Parathyroid adenoma (tissue), 2 donors: Measurements from ENCODE around the gene AFAP1L2.
A peak's percentile ranks its signal among the peaks of the same experiment; 100 is the strongest.
"Not testable (repeated sequence)": the region's sequence is repeated elsewhere in the genome, so short reads cannot be mapped to it uniquely, and the experiment has no call there.

Experiments used
- H2AFZ ChIP-seq: fragments of 300-600 bp; sonication (generic); one replicate; pipeline ENCODE4 v1.7.0; 2017; ENCODE audit warnings: antibody characterized with exemption, mild to moderate bottlenecking
- H3K27ac ChIP-seq: fragments of 300-600 bp; sonication (generic); one replicate; pipeline ENCODE4 v1.7.0; 2017
- H3K27me3 ChIP-seq: fragments of 300-600 bp; sonication (generic); one replicate; pipeline ENCODE4 v1.7.0; 2017; ENCODE audit warnings: low read length; ENCODE audit not compliant: control insufficient read depth, insufficient read depth
- H3K36me3 ChIP-seq: fragments of 300-600 bp; sonication (generic); one replicate; pipeline ENCODE4 v1.7.0; 2017; ENCODE audit warnings: low read length; ENCODE audit not compliant: control insufficient read depth, insufficient read depth
- H3K4me1 ChIP-seq: fragments of 300-600 bp; sonication (generic); one replicate; pipeline ENCODE4 v1.7.0; 2017; ENCODE audit warnings: control low read depth
- H3K4me2 ChIP-seq: fragments of 300-600 bp; sonication (generic); one replicate; pipeline ENCODE4 v1.7.0; 2017; ENCODE audit warnings: low read length
- H3K4me3 ChIP-seq: fragments of 300-600 bp; sonication (generic); one replicate; pipeline ENCODE4 v1.7.0; 2017; ENCODE audit warnings: low read depth, low read length
- H3K79me2 ChIP-seq: fragments of 300-600 bp; sonication (generic); one replicate; pipeline ENCODE4 v1.7.0; 2017; ENCODE audit warnings: control low read depth
- H3K9ac ChIP-seq: fragments of 300-600 bp; sonication (generic); one replicate; pipeline ENCODE4 v1.7.0; 2017; ENCODE audit warnings: mild to moderate bottlenecking
- H3K9me3 ChIP-seq: fragments of 300-600 bp; sonication (generic); one replicate; pipeline ENCODE4 v1.7.0; 2017; ENCODE audit warnings: low read length; ENCODE audit not compliant: control insufficient read depth
- CTCF ChIP-seq: fragments of 300-600 bp; sonication (generic); IDR thresholded peaks from one replicate; pipeline ENCODE4 v1.7.0; 2017; ENCODE audit warnings: antibody characterized with exemption, mild to moderate bottlenecking
- donor health status: primary hyperparathyroidism.

The AFAP1L2 gene

GRCh38 chr10:114336823-114337509 is 67.3 kb downstream of the AFAP1L2 start:
- Histone ChIP-seq H3K4me2 (no peak overlapping the region), H3K27ac (peak overlapping the region; percentile 39), H3K79me2 (peaks cover 48% of the 10 kb centered on the region), H3K4me1 (peaks cover 63% of the 10 kb centered on the region), H3K9ac (no peak overlapping the region), H3K4me3 (no peak overlapping the region), H2AFZ (no peak overlapping the region), H3K27me3 (no peaks in the 10 kb centered on the region), H3K9me3 (no peaks in the 10 kb centered on the region), H3K36me3 (no peaks in the 10 kb centered on the region)
- TF ChIP-seq CTCF = no peak

DNA sequence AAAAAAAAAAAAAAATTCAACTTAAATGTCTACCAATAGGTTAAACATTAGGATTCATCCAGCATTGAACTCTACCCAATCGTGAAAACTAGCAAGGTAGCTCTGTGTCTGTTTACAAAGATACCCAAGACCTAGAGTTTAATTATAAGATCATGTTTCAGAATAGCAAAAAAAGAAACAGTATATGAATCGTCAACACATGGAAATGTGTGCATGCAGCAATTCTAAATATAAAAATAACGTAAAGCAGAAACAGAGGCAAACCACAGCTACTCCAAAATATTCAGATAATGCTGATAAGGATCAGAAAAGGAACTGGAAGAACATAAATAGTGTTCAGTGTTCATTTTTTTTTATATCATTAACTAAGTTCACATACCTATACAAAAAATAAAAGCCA is 68.7 kb downstream of the AFAP1L2 start:
- no peak overlapping the region for H3K4me3 ChIP-seq
- peaks cover 52% of the 10 kb centered on the region for H3K79me2 ChIP-seq
- H3K27me3 ChIP-seq = no peaks in the 10 kb centered on the region
- peaks cover 56% of the 10 kb centered on the region for H3K4me1 ChIP-seq
- H3K4me2 ChIP-seq = no peak overlapping the region
- peak overlapping the region; percentile 39 for H3K27ac ChIP-seq
- TF ChIP-seq CTCF = no peak
- no peak overlapping the region for H3K9ac ChIP-seq
- no peak overlapping the region for H2AFZ ChIP-seq
- no peaks in the 10 kb centered on the region for H3K36me3 ChIP-seq
- H3K9me3 ChIP-seq = no peaks in the 10 kb centered on the region

DNA sequence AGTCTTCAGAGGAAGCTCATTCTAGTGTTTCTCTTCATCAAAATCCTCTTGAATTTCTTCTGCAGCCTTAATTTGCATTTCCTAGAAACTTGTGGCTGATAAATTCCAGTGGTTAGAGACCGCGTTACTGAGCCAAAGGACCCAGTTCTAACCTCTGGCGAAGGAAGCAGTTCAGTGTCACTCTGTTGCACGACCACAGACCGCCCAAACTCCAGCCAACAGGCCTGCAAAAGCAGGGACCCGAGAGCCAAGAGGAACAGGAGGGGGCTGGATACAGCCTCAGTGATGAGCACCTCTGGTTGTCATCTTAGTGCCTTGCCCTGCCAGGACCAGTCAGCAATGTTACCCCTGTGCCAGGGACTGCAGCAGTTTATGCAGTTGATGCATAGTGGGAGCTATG is 70.0 kb downstream of the AFAP1L2 start:
- Histone ChIP-seq H3K4me1 (peaks cover 65% of the 10 kb centered on the region), H3K4me3 (no peak overlapping the region), H3K27ac (peak overlapping the region; percentile 53), H3K79me2 (peaks cover 55% of the 10 kb centered on the region), H2AFZ (no peak overlapping the region), H3K9me3 (no peaks in the 10 kb centered on the region), H3K27me3 (no peaks in the 10 kb centered on the region), H3K36me3 (no peaks in the 10 kb centered on the region), H3K4me2 (no peak overlapping the region), H3K9ac (no peak overlapping the region)
- TF ChIP-seq CTCF = no peak

GRCh38 chr10:114333441-114333840 is 70.9 kb downstream of the AFAP1L2 start:
- H3K4me1 ChIP-seq = peaks cover 74% of the 10 kb centered on the region
- H2AFZ ChIP-seq, H3K27me3 ChIP-seq, H3K9ac ChIP-seq, H3K36me3 ChIP-seq, H3K9me3 ChIP-seq: not testable (repeated sequence)
- peak overlapping the region; percentile 24 for H3K4me2 ChIP-seq
- H3K4me3 ChIP-seq = peak overlapping the region; percentile 6
- H3K79me2 ChIP-seq = peaks cover 59% of the 10 kb centered on the region
- H3K27ac ChIP-seq = peak overlapping the region; percentile 53

- Histone ChIP-seq H3K9me3 (no peaks in the 10 kb centered on the region), H3K4me3 (peak overlapping the region; percentile 6), H3K79me2 (peaks cover 53% of the 10 kb centered on the region), H2AFZ (no peak overlapping the region), H3K4me2 (peak overlapping the region; percentile 24), H3K4me1 (peaks cover 75% of the 10 kb centered on the region), H3K27ac (peak overlapping the region; percentile 53), H3K9ac (no peak overlapping the region), H3K27me3 (no peaks in the 10 kb centered on the region), H3K36me3 (no peaks in the 10 kb centered on the region)
- no peak for TF ChIP-seq CTCF
These were observed 71.8 kb downstream of the AFAP1L2 start for GRCh38 chr10:114332301-114333192.
